HG03571 (cell line): ENCODE data around the gene ASTN2.
A peak's percentile ranks its signal among the peaks of the same experiment; 100 is the strongest.
"Not testable (repeated sequence)": the region's sequence is repeated elsewhere in the genome, so short reads cannot be mapped to it uniquely, and the experiment has no call there.

ENCODE experiments used
- ATAC-seq: cut with Tn5 transposase; IDR thresholded peaks from one replicate; pipeline ENCODE4 v1.9.1; 2021; ENCODE audit not compliant: unreplicated experiment

Gene ASTN2

DNA sequence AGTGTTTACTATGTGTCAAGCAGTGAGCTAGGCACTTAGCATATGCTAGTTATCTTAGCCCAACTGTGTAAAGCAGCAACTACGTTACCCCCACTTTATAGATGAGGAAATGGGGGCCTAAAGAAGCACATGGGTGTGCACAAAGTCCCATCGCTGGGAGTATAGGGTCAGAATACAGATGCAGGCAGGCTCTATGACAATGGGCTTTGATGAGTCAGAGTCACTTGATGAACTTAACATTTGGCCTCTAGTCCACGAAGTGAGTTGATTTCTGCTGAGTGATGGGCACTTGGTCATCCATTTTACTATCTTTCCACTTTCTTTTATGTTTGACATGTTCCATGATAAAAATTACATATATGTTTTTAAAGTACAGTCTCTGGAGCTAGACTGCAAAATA lies 523.4 kb downstream of the ASTN2 start:
- ATAC-seq: no peak

DNA sequence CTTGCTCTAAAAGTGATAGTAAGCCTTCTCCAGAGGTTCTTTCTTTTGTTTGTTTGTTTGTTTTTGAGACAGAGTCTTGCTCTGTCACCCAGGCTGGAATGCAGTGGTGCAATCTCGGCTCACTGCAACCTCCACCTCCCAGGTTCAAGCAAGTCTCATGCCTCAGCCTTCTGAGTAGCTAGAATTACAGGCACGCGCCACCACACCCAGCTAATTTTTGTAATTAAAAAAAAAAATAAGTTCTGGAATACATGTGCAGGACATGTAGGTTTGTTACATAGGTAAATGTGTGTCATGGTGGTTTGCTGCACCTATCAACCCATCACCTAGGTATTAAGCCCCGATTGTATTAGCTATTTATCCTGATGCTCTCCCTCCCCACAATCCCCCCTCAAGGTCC lies 526.4 kb downstream of the ASTN2 start:
- ATAC-seq: not testable (repeated sequence)

DNA sequence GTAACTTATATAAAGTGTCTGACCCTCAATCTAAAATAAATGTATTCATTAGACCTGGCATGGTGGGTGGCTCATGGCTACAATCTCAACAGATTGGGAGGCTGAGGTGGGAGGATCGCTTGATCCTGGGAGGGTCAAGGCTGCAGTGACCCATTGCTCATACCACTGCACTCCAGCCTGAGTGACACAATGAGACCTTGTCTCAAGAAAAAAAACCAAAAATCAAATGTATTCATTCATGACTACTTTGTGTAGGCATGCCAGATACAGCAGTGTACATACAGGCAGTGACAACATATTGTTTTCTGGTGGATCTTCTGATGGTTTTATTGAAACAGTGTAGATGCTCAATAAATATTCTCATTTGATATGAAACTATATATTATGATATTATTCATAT lies 526.8 kb downstream of the ASTN2 start:
- ATAC-seq: no peak

DNA sequence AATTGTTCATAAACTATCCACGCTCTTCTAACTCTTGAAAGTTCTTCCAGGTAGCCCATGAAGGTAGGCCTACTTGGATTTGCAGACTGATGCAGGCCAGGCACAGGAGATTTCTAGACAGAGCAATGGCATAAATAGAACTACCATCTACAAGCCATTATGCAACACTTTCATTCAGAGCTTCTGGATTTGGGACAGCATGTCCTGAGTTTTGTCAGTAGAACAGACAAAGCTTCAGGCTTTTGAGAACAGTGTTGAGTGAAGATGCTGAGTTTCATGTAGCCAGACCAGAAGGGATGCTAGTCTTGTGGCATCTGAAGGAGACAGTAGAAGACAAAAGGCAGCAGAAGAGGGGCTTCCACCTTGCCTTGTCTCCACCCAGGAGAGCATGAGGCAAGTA lies 531.2 kb downstream of the ASTN2 start:
- ATAC-seq: no peak

DNA sequence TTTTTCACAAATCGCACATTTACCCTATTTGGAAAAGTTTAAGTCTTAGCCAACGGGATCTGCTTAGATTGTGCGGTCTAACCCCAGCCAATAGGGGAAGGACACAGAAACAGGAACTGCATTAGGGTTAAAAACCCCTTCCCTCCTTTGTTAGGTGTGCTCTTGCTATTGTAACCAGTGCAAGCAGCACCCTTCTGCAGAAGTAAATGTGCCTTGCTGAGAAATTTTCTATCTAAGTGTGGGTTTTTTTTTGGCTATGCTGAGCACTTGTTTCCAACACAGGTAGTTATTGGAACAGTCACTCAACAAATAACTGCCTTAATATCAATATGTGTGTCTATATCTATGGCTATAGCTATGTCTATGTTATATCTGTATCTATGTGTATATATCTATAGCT lies 537.8 kb downstream of the ASTN2 start:
- ATAC-seq: no peak

DNA sequence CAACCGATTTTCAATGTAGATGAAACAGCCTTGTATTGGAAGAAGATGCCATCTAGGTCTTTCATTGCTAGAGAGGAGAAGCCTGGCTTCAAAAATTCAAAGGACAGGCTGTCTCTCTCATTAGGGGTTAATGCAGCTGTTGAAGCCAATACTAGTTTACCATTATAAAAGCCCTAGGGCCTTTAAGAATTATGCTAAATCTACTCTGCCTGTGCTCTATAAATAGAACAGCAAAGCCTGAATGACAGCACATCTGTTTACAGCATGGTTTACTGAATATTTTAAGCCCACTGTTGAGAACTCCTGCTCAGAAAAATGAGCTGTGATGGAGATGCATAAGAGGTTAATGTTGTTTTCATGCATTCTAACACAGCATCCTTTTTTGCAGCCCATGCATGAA lies 539.3 kb downstream of the ASTN2 start:
- ATAC-seq: no peak

DNA sequence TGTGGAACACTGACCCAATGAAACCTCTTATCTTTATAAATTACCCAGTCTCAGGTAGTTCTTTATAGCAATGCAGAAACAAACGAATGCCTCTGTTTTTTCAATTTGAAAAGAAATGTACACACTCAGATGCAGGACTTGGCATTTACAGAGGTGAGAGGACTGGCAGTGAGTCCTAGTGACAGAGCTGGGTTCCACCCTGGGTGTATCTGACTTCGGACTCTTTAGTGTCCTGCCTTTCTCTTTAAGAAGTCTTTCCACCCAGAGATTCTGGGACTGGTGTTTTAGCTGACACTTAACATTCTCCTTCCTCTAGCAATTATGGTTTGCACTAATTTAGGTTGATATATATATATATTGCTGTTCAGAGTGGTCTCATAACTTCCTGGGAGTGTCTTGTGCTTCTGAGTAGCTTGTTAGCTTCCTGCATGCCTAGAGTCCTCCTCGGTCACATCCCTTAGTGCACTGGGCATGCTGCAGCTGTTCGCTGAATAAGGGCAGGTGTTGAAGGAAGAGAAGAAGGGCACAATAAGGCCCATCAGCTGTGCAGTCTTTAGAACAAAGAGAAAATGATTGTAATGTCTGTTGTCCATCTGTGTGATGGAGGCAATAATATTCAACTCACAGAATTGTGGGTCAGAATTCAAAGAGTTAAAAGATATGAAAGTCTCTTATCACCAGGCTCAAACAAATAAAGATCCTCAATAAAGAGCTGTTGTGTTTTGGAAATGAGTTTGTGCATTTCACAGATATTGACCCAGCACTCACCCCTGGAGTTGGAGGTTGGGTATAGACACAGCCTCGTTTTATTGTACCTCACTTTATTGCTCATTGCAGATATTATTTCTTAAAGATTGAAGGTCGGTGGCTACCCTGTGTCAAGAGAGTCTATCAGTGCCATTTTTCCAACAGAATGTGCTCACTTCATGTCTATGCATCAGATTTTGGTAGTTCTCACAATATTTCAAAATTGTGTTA lies 540.6 kb downstream of the ASTN2 start:
- ATAC-seq: no peak

DNA sequence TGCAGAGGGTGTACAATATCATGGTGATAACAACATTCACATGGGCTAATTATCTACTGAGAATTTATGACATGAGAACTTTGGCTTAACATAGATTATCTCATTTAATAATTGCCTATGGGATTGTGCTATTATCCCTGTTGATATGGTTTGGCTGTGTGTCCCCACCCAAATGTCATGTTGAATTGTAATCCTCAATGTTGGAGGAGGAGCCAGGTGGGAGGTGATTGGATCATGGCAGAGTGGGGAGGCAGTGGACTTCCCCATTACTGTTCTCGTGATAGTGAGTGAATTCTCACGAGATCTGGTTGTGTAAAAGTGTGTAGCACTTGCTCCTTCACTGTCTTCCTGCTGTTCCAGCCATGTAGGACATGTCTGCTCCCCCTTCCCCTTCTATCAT lies 541.4 kb downstream of the ASTN2 start:
- ATAC-seq: no peak

DNA sequence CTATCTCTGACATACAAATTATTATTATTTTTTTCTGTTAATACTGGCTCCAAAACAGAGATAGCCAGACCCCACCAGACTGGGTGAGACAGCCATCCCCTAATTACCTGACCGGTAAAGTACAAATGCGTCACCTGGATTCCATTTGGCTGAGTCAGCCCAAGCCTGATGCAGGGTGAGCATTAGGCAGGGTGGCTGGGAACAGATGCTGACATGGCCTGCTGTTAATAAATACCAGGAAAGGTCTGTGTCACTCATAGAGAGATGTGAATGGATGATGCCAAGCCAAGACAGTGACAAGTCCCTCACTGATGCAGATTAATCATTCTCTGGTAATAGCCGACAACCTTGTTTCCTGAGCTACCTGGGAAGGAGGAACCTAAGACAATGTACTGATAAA lies 544.3 kb downstream of the ASTN2 start:
- ATAC-seq: no peak

DNA sequence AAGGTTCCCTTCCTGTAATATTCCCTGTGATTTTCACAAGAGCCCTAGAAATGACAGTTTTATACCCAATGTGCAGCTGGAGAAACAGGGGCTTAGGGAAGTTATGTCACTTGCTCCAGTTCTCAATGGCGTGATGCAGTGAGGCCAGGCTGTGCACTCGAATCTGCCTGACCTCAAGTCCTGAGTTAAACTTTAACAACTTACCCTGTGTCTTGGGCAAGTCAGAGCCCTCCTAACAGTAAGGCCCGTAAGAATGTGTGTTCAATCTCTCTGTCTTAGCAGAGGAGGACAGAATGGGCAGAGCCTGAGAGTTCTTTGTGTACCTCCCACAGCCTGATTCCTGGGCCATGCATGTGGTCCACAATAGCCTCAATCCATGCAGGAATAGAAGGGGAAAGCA lies 546.7 kb downstream of the ASTN2 start:
- no peak for ATAC-seq

DNA sequence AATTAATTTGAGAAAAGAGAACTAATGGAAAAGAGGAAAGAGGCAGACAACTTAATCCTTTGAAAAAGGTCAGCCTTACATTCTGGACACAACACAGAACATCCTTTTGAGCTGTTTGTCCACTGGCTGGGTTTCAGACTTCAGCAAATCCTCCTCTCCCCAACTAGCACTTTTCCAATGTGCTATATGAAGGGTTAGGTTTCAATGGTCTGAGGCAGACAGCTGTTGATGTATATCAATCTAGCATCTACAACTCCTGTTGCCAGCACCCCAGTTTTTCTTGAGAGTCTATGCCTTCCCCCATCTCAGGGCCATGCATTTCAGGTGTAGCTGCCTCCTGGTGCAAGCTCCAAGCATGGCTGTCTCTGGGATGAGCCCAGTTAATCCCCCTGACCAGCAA lies 553.5 kb downstream of the ASTN2 start:
- no peak for ATAC-seq

DNA sequence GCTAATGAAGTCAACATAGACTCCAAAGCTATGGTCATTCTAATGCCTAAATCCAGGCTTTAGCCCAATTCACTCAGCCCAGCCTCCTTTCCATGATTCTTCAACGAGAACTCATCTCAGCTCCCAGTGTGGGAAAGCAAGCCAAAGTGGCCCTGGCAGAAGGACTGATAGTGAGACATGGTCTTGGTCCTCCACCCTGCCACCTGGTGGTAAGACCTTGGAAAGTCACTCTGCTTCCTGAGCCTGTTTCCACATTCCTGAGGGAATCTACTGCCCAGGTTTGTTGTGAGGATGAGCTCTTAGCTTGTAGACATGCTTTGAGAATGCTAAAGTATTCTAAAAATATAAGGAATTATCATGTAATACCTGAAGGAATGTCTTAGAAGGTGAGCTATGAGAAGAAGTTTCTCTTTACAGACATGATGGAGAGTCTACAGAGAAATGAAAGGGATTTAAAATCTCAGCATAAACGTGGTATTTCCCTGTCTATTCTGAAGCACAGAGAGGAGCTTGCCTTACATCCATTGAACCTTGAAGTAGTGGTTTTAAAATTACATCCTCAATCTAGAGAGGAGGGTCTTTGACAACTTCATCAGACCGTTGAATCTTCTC lies 554.2 kb downstream of the ASTN2 start:
- peak; percentile 74 for ATAC-seq

DNA sequence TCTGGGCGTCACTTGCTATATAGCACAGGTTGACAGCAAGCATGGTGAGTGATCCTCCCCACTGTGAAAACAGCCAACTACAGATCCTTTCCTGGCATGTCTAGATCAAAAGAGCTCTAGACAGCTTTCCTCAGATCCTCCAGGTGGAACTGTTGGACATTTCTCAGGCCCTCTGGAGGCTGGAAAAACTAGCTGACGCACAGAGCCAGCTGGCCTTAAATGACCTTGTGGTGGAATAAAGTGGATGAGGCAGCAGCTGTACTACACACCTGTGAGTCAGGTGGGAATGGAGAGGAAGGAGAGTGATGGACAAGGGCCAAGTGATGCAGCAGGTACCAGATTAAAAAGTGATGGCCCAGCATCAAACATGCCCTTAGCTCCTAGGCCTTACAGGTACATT lies 555.1 kb downstream of the ASTN2 start:
- ATAC-seq: no peak

DNA sequence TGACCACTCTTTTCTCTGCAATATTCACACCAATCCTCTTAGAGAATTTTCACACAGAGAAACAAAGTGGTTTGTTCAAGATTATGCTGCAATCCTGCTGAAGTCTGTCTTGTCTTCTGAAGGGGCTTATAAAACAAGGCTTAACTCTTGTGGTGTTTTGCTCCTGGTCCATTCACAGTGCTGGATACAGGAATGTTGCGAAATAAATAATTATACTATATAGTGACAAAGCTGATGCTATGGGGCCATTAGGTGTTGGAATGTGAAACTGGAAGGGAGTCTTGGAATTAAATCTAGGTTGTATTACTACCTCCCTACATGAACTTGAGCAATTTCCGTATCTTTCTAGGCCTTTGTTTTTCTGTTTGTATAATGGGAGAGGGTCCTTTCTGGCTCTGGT lies 557.5 kb downstream of the ASTN2 start:
- ATAC-seq: no peak

DNA sequence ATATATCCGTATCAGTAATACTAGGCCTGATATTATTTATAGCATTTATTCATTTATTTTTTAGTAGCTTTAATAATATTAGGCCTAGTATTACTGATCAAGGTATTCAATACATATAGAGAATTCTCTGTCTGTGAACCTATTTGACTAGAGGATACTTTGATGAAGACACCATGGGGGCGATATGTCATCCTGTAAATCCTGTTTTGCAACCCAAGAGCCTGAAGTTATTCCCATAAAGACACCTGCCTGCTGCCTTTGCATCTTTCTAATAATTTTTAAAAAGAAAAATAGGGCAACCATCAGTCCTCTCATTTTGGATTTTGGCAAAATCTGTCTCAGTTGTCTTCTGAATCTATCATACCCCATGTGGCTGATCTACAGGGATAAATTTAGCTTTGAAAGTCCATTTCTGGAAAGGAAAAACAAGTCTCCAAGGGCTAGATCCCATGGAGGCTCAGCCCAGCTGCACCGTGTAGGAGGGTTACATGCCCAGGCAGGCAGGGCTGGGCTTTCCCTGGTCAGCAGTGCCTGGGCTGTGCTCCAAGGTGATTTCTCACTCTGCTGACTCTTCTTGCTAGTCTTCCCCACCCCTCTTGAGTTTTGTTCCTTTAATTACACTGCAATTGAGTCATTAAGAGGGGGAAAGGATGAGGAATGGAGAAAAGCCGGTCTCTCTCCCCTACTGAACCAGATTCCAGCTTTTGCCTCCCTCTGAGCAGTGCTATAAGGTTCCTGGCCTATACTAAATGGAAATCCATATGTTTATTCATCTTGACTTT lies 558.8 kb downstream of the ASTN2 start:
- no peak for ATAC-seq

DNA sequence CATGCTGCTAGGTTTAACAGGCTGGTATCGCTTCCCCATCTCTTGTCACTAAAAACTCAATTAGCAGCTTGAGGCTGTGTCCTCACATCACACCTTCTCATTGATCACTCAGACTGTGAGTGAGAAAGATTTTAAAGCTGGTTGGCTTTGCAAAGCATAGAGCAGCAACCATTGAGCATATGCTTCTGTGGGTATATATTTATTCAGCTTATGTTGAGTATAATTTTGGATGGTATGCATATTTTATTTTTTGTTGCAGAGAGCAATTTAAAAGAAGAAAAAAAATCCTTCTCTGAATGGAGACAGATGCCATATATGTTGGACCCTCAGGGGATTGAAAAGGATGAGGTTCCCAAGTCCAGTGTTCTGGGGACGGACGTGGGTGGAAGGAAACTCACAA lies 565.1 kb downstream of the ASTN2 start:
- ATAC-seq: no peak

DNA sequence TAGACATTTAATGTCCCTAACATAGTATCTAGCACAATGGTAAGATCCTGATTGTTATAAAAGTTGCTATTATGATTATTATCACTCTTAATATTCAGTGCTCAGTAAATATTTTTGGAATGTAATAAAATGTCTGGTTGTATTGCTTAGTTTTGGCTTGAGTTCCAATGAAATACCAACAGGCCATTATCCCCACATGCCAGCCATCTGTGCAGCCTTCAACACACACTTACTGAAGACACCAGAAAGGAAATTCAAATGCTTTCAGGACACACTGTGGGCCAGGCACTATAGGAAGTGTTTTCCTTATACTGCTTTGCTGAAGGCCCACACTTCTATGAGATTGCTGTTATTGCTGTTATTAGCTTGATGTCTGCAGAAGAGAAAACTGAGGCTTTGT lies 570.2 kb downstream of the ASTN2 start:
- ATAC-seq: no peak

DNA sequence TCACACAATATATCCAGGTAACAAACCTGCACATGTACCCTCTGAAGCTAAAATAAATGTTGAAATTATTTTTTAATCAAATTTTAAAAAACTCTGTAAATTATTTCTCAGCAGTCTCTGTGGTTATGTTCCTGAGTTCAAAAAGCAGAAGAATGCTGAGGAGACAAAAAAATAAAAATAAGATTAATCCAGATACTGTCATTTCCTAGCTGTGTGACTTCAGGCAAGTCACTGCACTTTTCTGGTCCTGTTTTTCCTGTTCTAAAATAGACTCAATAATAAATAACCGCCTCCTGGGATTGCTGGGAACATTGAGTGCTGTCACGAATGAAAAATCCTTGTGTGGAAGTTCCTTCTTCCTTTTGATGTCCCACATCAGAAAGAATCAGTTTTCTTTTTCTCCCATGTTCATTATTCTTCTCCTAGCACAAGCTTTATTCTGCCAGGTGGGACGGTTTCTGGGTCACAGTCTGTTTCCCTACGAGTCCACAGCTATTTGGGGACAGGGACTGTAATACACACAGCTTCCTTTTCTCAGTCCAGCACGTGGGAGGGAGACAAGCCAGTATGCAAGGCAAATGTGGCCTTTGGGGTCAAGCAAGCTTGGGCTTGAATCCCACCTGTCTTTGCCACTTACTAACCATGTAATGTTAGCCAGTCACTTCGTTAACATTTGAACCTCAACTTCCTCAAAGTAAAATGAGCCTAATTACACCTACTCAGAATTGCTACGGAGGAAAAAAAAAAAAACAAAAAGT lies 570.8 kb downstream of the ASTN2 start:
- no peak for ATAC-seq

DNA sequence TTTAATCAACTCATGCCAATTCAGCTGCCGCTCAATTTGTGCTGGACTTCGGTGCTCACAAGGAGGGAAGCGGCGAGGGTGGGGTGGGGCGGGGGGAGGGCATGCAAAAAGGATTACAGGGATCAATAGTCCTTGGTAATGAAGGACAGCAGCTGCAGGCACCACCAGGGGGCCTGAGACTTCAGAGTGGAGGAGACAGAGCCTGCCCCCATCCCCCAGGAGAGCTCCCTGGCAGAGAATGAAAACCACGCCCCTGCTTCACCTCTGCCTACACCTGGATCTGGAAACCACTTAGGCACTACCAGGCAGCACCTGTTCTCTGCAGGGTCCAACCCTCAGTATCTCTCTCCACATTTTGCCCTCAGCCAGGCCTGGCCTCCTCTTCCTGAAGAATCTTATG lies 572.2 kb downstream of the ASTN2 start:
- no peak for ATAC-seq

DNA sequence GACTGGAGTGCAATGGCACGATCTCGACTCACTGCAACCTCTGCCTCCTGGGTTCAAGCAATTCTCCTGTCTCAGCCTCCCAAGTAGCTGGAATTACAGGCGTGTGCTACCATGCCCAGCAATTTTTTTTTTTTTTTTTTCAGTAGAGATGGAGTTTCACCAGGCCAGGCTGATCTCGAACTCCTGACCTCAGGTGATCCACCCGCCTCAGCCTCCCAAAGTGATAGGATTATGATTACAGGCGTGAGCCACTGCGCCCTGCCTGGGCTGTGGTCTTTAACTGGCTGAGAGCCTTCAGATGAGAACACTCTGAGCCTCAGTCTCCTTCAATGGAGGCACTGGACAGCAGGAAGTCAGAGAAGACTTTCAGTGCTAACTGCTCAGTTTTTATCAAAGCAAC lies 576.4 kb downstream of the ASTN2 start:
- not testable (repeated sequence) for ATAC-seq
